GM18505 (cell line): ENCODE data around the gene ACOXL.
A peak's percentile ranks its signal among the peaks of the same experiment; 100 is the strongest.

Source experiments
- ATAC-seq: cut with Tn5 transposase; IDR thresholded peaks from one replicate; pipeline ENCODE4 v1.9.1; 2021; ENCODE audit not compliant: unreplicated experiment
- POLR2A ChIP-seq: IDR thresholded peaks from 4 replicates; pipeline ENCODE4 v1.6.1; 2011; ENCODE audit warnings: borderline replicate concordance; ENCODE audit not compliant: insufficient read depth, insufficient read length; ENCODE audit errors: extremely low read depth

The ACOXL gene

GRCh38 chr2:110860630-110861029 lies 128.3 kb downstream of the ACOXL start:
- no peak for TF ChIP-seq POLR2A
- ATAC-seq: no peak

GRCh38 chr2:110861616-110862260 lies 129.4 kb downstream of the ACOXL start:
- no peak for TF ChIP-seq POLR2A
- ATAC-seq: no peak

- ATAC-seq: no peak
- TF ChIP-seq POLR2A: no peak
These were observed 131.4 kb downstream of the ACOXL start for GRCh38 chr2:110863726-110864125.

- no peak for TF ChIP-seq POLR2A
- no peak for ATAC-seq
These were observed 131.8 kb downstream of the ACOXL start for GRCh38 chr2:110864176-110864575.

GRCh38 chr2:110864731-110865130 lies 132.4 kb downstream of the ACOXL start:
- TF ChIP-seq POLR2A: no peak
- ATAC-seq: no peak

GRCh38 chr2:110865188-110865587 lies 132.8 kb downstream of the ACOXL start:
- TF ChIP-seq POLR2A: no peak
- peak; percentile 92 for ATAC-seq

- no peak for TF ChIP-seq POLR2A
These were observed 133.7 kb downstream of the ACOXL start for GRCh38 chr2:110866045-110866444.

GRCh38 chr2:110866466-110866865 lies 134.1 kb downstream of the ACOXL start:
- no peak for TF ChIP-seq POLR2A
- ATAC-seq: no peak

More at GRCh38 chr2:110866045-110866444, 133.7 kb downstream of the ACOXL start:
- no peak for ATAC-seq

GRCh38 chr2:110867078-110867477 lies 134.7 kb downstream of the ACOXL start:
- TF ChIP-seq POLR2A: no peak
- no peak for ATAC-seq

GRCh38 chr2:110868971-110869370 lies 136.6 kb downstream of the ACOXL start:
- no peak for TF ChIP-seq POLR2A
- ATAC-seq: no peak

GRCh38 chr2:110869472-110870446 lies 137.4 kb downstream of the ACOXL start:
- no peak for ATAC-seq
- no peak for TF ChIP-seq POLR2A

GRCh38 chr2:110870545-110870944 lies 138.2 kb downstream of the ACOXL start:
- no peak for ATAC-seq

GRCh38 chr2:110871637-110872036 lies 139.3 kb downstream of the ACOXL start:
- no peak for ATAC-seq
- TF ChIP-seq POLR2A: no peak

More at GRCh38 chr2:110870545-110870944, 138.2 kb downstream of the ACOXL start:
- TF ChIP-seq POLR2A: no peak

- TF ChIP-seq POLR2A: no peak
- ATAC-seq: no peak
These were observed 140.1 kb downstream of the ACOXL start for GRCh38 chr2:110872521-110872920.
